Esophagus squamous epithelium (tissue), 4 donors: ENCODE measurements around the gene KCNAB2.

Experiments used
- POLR2A ChIP-seq, 4 donors: fragments of 450-650 bp; IDR thresholded peaks; one replicate each; pipeline ENCODE4 v1.6.1; 2017; ENCODE audit warnings: antibody characterized with exemption in 4 of 4, mild to moderate bottlenecking in 4 of 4, moderate library complexity in 3 of 4
- TF ChIP-seq, protein P1 (sequence below), 6 experiments: fragments of 450-650 bp in 4 of 6; fragments of 200-600 bp in 2 of 6; sonication (generic) in 2 of 6; IDR thresholded peaks; one replicate each; pipeline ENCODE4 v1.5.1; 2016 to 2019; ENCODE audit warnings: antibody characterized with exemption in 6 of 6, mild to moderate bottlenecking in 4 of 6, moderate library complexity in 4 of 6

DNA sequence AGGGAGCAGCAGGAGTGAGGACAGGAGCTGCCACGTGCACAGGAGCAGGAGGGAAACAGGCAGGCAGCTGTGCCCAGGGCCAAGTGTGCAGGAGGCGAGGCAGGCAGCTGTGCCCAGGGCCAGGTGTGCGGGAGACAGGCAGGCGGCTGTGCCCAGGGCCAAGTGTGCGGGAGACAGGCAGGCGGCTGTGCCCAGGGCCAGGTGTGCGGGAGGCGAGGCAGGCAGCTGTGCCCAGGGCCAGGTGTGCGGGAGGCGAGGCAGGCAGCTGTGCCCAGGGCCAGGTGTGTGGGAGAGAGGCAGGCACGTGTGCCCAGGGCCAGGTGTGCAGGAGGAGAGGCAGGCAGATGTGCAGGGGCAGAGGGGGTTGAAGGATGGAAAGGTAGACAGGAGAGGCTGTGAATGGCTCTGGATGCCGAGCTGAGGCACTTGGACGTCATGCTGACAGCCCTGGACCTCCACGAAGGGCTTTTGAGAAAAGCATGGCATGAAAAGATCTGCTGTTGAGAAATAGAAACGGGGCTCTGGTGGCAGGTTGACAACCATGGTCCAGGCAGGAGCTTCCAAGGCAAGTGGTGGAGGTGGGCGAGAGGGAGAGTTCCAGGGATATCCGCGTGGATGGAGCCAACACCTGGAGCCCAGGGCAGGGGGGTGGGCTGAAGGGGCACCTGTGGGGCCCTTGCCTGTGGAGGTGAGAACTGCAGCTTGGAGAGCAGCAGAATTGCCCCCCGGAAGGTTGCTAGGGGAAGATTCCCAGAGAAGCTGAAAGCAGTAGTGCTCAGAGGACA is 34.3 kb upstream of the KCNAB2 start:
- TF ChIP-seq, protein P1, sequence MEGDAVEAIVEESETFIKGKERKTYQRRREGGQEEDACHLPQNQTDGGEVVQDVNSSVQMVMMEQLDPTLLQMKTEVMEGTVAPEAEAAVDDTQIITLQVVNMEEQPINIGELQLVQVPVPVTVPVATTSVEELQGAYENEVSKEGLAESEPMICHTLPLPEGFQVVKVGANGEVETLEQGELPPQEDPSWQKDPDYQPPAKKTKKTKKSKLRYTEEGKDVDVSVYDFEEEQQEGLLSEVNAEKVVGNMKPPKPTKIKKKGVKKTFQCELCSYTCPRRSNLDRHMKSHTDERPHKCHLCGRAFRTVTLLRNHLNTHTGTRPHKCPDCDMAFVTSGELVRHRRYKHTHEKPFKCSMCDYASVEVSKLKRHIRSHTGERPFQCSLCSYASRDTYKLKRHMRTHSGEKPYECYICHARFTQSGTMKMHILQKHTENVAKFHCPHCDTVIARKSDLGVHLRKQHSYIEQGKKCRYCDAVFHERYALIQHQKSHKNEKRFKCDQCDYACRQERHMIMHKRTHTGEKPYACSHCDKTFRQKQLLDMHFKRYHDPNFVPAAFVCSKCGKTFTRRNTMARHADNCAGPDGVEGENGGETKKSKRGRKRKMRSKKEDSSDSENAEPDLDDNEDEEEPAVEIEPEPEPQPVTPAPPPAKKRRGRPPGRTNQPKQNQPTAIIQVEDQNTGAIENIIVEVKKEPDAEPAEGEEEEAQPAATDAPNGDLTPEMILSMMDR (IDR thresholded peaks at IDR 0.05): no peak
- TF ChIP-seq POLR2A (IDR thresholded peaks at IDR 0.05): no peak
